B cell (primary cell): Measurements from ENCODE around the gene RALGAPA2. TPM values are rescaled to one million over a fixed set of nuclear protein-coding genes. Genes with fewer than 3 reads are reported as not detected.

Experiments
- ATAC-seq: fragments of 200-7000 bp; cut with Tn5 transposase; one replicate; pipeline ENCODE4 v1.10.0; 2021; ENCODE audit warnings: low read depth, mild to moderate bottlenecking, moderate number of reproducible peaks, moderate library complexity
- CTCF ChIA-PET: fragments of 350-600 bp; sonication (Branson Sonifier 250); formaldehyde crosslinking; loops from one replicate; lab custom pipeline; 2021; ENCODE audit warnings: antibody characterized with exemption, inconsistent platforms; lab: Charles Lee
- POLR2A ChIA-PET: fragments of 350-600 bp; sonication (Branson Sonifier 250); formaldehyde crosslinking; loops from one replicate; lab custom pipeline; 2021; ENCODE audit warnings: antibody characterized with exemption; lab: Charles Lee
- DNase-seq: peaks from one replicate; pipeline ENCODE4 v3.0.0; 2013
- H2AFZ ChIP-seq: 2 replicates; pipeline ENCODE4 v1.6.1; 2012; ENCODE audit warnings: mild to moderate bottlenecking, low read depth, low read length; ENCODE audit not compliant: insufficient read depth, poor library complexity, severe bottlenecking
- H3K27ac ChIP-seq, 2 donors: 1 replicate in 1 of 2; 2 replicates in 1 of 2; pipeline ENCODE4 v1.5.1; 2012 to 2013; ENCODE audit warnings: low read length in 2 of 2, mild to moderate bottlenecking in 2 of 2, moderate library complexity in 1 of 2
- H3K27me3 ChIP-seq, 4 experiments: fragments of 200-600 bp in 1 of 4; sonication (generic) in 1 of 4; replicated peaks in 1 of 4; 1 replicate in 2 of 4; 2 replicates in 2 of 4; pipeline versions ENCODE4 v1.6.1 to v1.7.0; 2013 to 2016; ENCODE audit warnings: low read length in 3 of 4, mild to moderate bottlenecking in 2 of 4, mixed read lengths in 1 of 4, moderate library complexity in 1 of 4; ENCODE audit not compliant: insufficient read depth in 4 of 4, control insufficient read depth in 3 of 4; ENCODE audit errors: control extremely low read depth in 1 of 4
- H3K36me3 ChIP-seq, 2 experiments: replicated peaks in 1 of 2; 1 replicate in 1 of 2; 2 replicates in 1 of 2; pipeline versions ENCODE4 v1.6.1 to v1.7.1; 2013; ENCODE audit warnings: low read length in 1 of 2; ENCODE audit not compliant: insufficient read depth in 2 of 2, control insufficient read depth in 1 of 2; ENCODE audit errors: control extremely low read depth in 1 of 2, extremely low read depth in 1 of 2
- H3K4me1 ChIP-seq, 2 donors: fragments of 200-600 bp in 1 of 2; sonication (generic) in 1 of 2; 1 replicate in 1 of 2; 2 replicates in 1 of 2; pipeline versions ENCODE4 v1.5.1 to v1.6.1; 2013 to 2017; ENCODE audit warnings: low read length in 2 of 2; ENCODE audit not compliant: control insufficient read depth in 2 of 2, insufficient read depth in 2 of 2
- H3K4me2 ChIP-seq: replicated peaks from 2 replicates; pipeline ENCODE3; 2012; ENCODE audit warnings: mild to moderate bottlenecking, low read depth, low read length; ENCODE audit not compliant: poor library complexity, severe bottlenecking
- H3K4me3 ChIP-seq, 5 experiments: fragments of 200-600 bp in 1 of 5; sonication (generic) in 1 of 5; 1 replicate in 3 of 5; 2 replicates in 2 of 5; pipeline versions ENCODE4 v1.5.1 to v1.7.0; 2011 to 2016; ENCODE audit warnings: low read length in 4 of 5, mild to moderate bottlenecking in 4 of 5, low read depth in 2 of 5, control low read depth in 1 of 5, moderate library complexity in 1 of 5; ENCODE audit not compliant: insufficient read depth in 1 of 5; ENCODE audit errors: control extremely low read depth in 1 of 5, extremely low read depth in 1 of 5
- H3K79me2 ChIP-seq: fragments of 200-600 bp; sonication (generic); one replicate; pipeline ENCODE4 v1.6.0; 2016; ENCODE audit warnings: low read length; ENCODE audit not compliant: control insufficient read depth, insufficient read depth
- H3K9ac ChIP-seq: fragments of 200-600 bp; sonication (generic); 2 replicates; pipeline ENCODE4 v1.6.1; 2017; ENCODE audit warnings: mild to moderate bottlenecking, low read length, moderate library complexity
- H3K9me3 ChIP-seq, 3 donors: one replicate each; pipeline versions ENCODE4 v1.6.1 to v1.7.1; 2013; ENCODE audit warnings: low read length in 2 of 3; ENCODE audit not compliant: control insufficient read depth in 2 of 3, insufficient read depth in 1 of 3; ENCODE audit errors: control extremely low read depth in 1 of 3
- H4K20me1 ChIP-seq: 2 replicates; pipeline ENCODE4 v1.6.0; 2012; ENCODE audit warnings: mild to moderate bottlenecking, low read length; ENCODE audit not compliant: insufficient read depth, control insufficient read depth, poor library complexity, severe bottlenecking
- H3K27ac Mint-ChIP-seq: one replicate; pipeline ENCODE4 v1.8.0; 2021; ENCODE audit warnings: mixed read lengths
- H3K27me3 Mint-ChIP-seq: one replicate; pipeline ENCODE4 v1.8.0; 2021; ENCODE audit warnings: mixed read lengths
- H3K4me1 Mint-ChIP-seq: one replicate; pipeline ENCODE4 v1.8.0; 2021; ENCODE audit warnings: mixed read lengths
- H3K4me3 Mint-ChIP-seq: one replicate; pipeline ENCODE4 v1.8.0; 2021; ENCODE audit warnings: mixed read lengths
- H3K9me3 Mint-ChIP-seq: one replicate; pipeline ENCODE4 v1.8.0; 2022; ENCODE audit warnings: mixed read lengths; ENCODE audit not compliant: insufficient read depth
- CTCF ChIP-seq: fragments of 200-600 bp; IDR thresholded peaks from one replicate; pipeline ENCODE4 v1.8.0; 2022; ENCODE audit warnings: antibody characterized with exemption, mild to moderate bottlenecking
- EZH2 ChIP-seq: IDR thresholded peaks from 2 replicates; pipeline ENCODE4 v1.6.1; 2012; ENCODE audit warnings: borderline replicate concordance, low read depth, mild to moderate bottlenecking, moderate library complexity, low read length; ENCODE audit not compliant: insufficient read depth, poor library complexity, severe bottlenecking
- WGBS: methylation state at CpG from one replicate; pipeline ENCODE4 v1.1.5; 2013; ENCODE audit warnings: missing lambda C conversion rate; ENCODE audit not compliant: insufficient coverage; 5-methylcytosine and 5-hydroxymethylcytosine counted together
- intact Hi-C: fragments of 100-400 bp; cut with micrococcal nuclease; formaldehyde crosslinking; loops from one replicate; pipeline ENCODE4 v1.10.0; 2022
- polyA plus RNA-seq: library from polyadenylated mRNA; depleted of rRNA; stranded (reverse); fragments of >200 nt; gene quantifications from 2 replicates; pipeline ENCODE4 v1.2.3, GENCODE V29; 2012
- total RNA-seq, 2 donors: library from RNA; stranded (reverse); fragments of 120-200 nt in 1 of 2; gene quantifications; 1 replicate in 1 of 2; 2 replicates in 1 of 2; pipeline versions ENCODE4 v1.2.3 to v1.2.4, GENCODE V29; 2013 to 2022

RALGAPA2 gene
- total and polyA plus RNA-seq, 2 donors (not counting 1 experiment from before 2014, with no cell fraction given), result 6.4 to 33.1 TPM

- CTCF ChIA-PET, result no interaction called here
- Histone ChIP-seq H3K4me2 (peak overlapping the region; percentile 78), H3K4me1 (peaks cover 19 to 23% of the 10 kb centered on the region in 2 donors), H3K27me3 (peaks cover 0 to 55% (median 38%) of the 10 kb centered on the region in 4 experiments), H3K36me3 (no peaks in the 10 kb centered on the region), H4K20me1 (no peaks in the 10 kb centered on the region), H3K79me2 (no peaks in the 10 kb centered on the region), H3K27ac (no peak overlapping the region), H3K9me3 (peaks cover 0 to 14% (median 0%) of the 10 kb centered on the region in 3 donors), H3K9ac (no peak overlapping the region), H3K4me3 (peak overlapping the region in 1 of 5 experiments; percentile 39), H2AFZ (peak overlapping the region; percentile 22)
- DNase-seq (peak; percentile 46), ATAC-seq (no peak)
- intact Hi-C loops, result no loop called here
- TF ChIP-seq CTCF, result no peak
- TF ChIP-seq EZH2, result no peak
- peak overlapping the region; percentile 71 for H3K27ac Mint-ChIP-seq
- peaks cover 56% of the 10 kb centered on the region for H3K27me3 Mint-ChIP-seq
- 3% methylated on average over 83 of the region's 86 CpGs for WGBS
- peak overlapping the region; percentile 78 for H3K4me3 Mint-ChIP-seq
- H3K4me1 Mint-ChIP-seq, result peaks cover 21% of the 10 kb centered on the region
- no peaks in the 10 kb centered on the region for H3K9me3 Mint-ChIP-seq
- POLR2A ChIA-PET, result no interaction called here
These were observed 343.0 kb downstream of the RALGAPA2 start for GRCh38 chr20:20369250-20370093.
